Nephron progenitor cell (in vitro differentiated cells): ENCODE data around the gene SPTBN4.

ENCODE experiments used
- DNase-seq: peaks from one replicate; pipeline ENCODE4 v3.0.0; 2021
- H3K27ac Mint-ChIP-seq: 2 replicates; pipeline ENCODE4 v1.8.0; 2021; ENCODE audit warnings: mild to moderate bottlenecking, moderate library complexity, mixed read lengths
- H3K27me3 Mint-ChIP-seq: 2 replicates; pipeline ENCODE4 v1.8.0; 2021; ENCODE audit warnings: mild to moderate bottlenecking, low read depth, mixed read lengths; ENCODE audit not compliant: poor library complexity
- H3K36me3 Mint-ChIP-seq: 2 replicates; pipeline ENCODE4 v1.8.0; 2021; ENCODE audit warnings: low read depth, mixed read lengths
- H3K4me1 Mint-ChIP-seq: 2 replicates; pipeline ENCODE4 v1.8.0; 2021; ENCODE audit warnings: mixed read lengths
- H3K4me3 Mint-ChIP-seq: 2 replicates; pipeline ENCODE4 v1.8.0; 2021; ENCODE audit warnings: mild to moderate bottlenecking, moderate library complexity, mixed read lengths
- H3K9me3 Mint-ChIP-seq: 2 replicates; pipeline ENCODE4 v1.8.0; 2021; ENCODE audit warnings: mild to moderate bottlenecking, moderate library complexity, mixed read lengths
- TF ChIP-seq, protein P1 (sequence below): fragments of 200-600 bp; sonication (generic); IDR thresholded peaks from 2 replicates; pipeline ENCODE4 v1.5.0; 2021; ENCODE audit warnings: antibody characterized with exemption

The SPTBN4 gene

DNA sequence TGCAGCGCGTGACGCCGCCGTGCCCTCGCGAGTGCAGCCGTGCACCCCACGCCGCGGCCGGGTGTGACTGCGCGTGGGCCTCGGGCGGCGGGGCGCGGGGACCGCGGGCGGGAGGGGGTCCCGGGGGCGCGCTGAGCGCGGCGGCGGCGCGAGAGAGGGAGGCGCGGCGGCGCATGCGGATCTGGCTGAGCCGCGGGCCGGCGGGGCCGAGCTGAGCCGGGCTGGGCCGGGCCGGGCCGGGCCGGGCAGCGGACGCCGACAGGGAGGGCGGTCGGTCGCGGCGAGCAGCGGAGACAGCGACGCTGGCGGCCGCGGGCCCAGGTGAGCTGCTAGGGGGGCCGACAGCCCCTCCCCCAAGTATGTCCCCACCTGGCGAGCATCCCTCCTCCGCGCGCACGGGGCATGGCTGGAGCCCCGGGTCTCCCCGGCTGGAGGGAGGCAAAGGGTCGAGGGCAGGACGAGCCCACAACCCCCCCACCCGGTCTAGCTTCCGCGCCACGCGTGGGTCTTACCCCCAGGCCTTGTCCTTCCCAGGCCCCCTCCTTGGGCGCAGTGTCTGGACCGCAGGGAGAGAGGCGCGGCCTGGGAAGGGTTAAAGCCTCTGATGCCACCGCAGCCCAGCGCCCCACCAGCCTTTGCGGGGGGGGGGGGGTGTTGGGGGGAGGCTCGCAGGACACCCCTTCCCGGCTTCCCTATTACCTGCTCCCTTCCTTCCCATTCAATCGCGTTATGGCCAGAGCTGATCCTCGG, at the start of gene SPTBN4:
Gene SPTBN4 (plus strand): TSS at position 17 of the 750 bp plus-strand sequence. CDS start 5,621 bp downstream, outside the sequence.
- H3K4me1 Mint-ChIP-seq: peaks cover 22% of the 10 kb centered on the region
- DNase-seq: peak; percentile 44
- no peaks in the 10 kb centered on the region for H3K9me3 Mint-ChIP-seq
- peak within 1 kb of the TSS; percentile 83 for H3K4me3 Mint-ChIP-seq
- TF ChIP-seq, protein P1, sequence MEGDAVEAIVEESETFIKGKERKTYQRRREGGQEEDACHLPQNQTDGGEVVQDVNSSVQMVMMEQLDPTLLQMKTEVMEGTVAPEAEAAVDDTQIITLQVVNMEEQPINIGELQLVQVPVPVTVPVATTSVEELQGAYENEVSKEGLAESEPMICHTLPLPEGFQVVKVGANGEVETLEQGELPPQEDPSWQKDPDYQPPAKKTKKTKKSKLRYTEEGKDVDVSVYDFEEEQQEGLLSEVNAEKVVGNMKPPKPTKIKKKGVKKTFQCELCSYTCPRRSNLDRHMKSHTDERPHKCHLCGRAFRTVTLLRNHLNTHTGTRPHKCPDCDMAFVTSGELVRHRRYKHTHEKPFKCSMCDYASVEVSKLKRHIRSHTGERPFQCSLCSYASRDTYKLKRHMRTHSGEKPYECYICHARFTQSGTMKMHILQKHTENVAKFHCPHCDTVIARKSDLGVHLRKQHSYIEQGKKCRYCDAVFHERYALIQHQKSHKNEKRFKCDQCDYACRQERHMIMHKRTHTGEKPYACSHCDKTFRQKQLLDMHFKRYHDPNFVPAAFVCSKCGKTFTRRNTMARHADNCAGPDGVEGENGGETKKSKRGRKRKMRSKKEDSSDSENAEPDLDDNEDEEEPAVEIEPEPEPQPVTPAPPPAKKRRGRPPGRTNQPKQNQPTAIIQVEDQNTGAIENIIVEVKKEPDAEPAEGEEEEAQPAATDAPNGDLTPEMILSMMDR: no peak
- peaks cover 55% of the 10 kb centered on the region for H3K27me3 Mint-ChIP-seq
- no peak within 1 kb of the TSS for H3K27ac Mint-ChIP-seq
- H3K36me3 Mint-ChIP-seq: no peaks in the 10 kb centered on the region

DNA sequence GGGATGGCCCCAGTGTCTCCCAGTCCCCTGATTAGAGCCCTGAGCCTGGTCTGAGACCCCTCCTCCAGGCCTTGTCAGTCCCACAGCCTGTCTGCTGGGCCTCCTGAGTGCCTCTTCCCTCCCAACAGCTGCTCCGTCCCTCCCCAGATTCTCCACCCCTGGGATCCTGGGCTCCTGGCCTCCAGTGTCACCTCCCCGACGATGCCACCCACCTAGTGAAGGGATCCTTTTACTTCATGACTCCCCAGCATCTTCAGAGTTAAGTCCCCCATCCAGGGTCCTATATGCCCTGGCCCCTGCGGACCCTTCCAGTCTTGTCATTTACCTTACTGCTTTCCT, 49.2 kb upstream of the SPTBN4 start:
- H3K27ac Mint-ChIP-seq: peak overlapping the region; percentile 84
- H3K4me3 Mint-ChIP-seq: peak overlapping the region; percentile 18

DNA sequence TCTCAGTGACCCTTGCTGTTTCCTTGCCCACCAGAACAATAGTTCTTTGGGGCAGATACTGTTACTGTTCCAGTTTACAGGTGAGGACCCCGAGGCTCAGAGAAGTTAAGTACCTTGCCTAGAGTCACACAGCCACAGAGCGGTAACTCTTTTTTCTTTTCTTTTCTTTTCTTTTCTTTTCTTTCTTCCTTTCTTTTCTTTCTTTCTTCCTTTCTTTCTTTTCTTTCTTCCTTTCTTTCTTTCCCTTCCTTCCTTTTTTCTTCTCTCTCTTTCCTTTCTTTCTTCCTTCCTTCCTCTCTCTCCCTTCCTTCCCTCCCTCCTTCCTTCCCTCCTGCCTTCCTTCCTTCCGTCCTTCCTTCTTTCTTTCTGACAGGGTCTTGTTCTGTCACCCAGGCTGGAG, 48.8 kb upstream of the SPTBN4 start:
- peak overlapping the region; percentile 84 for H3K27ac Mint-ChIP-seq
- peaks cover 4% of the 10 kb centered on the region for H3K36me3 Mint-ChIP-seq
- peaks cover 3% of the 10 kb centered on the region for H3K27me3 Mint-ChIP-seq
- TF ChIP-seq, protein P1: no peak
- no peaks in the 10 kb centered on the region for H3K9me3 Mint-ChIP-seq
- no peak for DNase-seq
- peaks cover 60% of the 10 kb centered on the region for H3K4me1 Mint-ChIP-seq
- H3K4me3 Mint-ChIP-seq: peak overlapping the region; percentile 18

More for the DNA sequence above, 49.2 kb upstream of the SPTBN4 start:
- TF ChIP-seq, protein P1: no peak
- DNase-seq: no peak
- H3K4me1 Mint-ChIP-seq: peaks cover 60% of the 10 kb centered on the region
- H3K9me3 Mint-ChIP-seq: no peaks in the 10 kb centered on the region
- H3K36me3 Mint-ChIP-seq: peaks cover 4% of the 10 kb centered on the region
- H3K27me3 Mint-ChIP-seq: peaks cover 3% of the 10 kb centered on the region

DNA sequence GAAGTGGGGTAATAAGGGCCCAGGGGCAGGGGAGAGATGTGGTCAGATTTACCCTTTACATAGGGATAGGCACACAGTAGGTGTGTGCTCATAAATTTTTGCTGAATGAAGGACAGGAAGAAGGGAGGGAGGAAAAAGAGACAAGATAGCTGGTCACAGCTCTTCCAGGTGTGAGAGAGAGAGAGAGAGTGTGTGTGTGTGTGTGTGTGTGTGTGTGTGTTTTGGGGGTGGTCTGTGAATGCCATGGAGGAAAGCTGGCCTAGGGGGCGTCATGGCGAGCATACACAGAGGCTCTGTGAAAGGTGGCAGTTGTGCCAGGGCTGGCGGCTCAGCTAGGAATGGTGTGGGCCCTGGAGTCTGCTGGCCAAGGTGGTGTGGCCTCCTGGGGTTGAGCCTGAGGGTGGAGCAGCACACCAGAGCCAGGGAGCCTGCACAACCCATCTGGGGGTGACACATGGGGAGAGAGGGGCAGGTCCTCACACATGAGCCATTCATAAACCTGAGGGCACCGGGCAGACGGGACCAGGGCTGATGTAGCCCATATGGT, 47.7 kb upstream of the SPTBN4 start:
- Mint-ChIP-seq H3K4me3 (peak overlapping the region; percentile 56), H3K36me3 (peaks cover 4% of the 10 kb centered on the region), H3K27ac (peak overlapping the region; percentile 88), H3K4me1 (peaks cover 54% of the 10 kb centered on the region), H3K9me3 (no peaks in the 10 kb centered on the region), H3K27me3 (peaks cover 3% of the 10 kb centered on the region)
- DNase-seq: no peak
- TF ChIP-seq, protein P1: no peak

DNA sequence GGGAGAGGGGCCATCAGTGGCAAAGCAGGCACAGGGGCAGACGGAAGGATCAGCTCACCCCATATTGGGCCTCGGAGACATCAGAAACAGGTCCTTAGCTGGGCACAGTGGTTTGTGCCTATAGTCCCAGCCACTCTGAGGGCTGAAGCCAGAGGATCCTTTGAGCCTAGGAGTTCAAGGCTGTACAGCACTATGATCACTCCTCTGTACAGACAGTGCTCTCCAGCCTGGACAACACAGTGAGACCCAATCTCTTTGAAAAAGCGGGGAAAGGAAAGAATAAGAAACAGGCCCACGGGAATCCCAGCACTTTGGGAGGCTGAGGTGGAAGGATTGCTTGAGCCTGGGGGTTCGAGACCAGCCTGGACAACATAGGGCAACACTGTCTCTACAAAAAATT, 47.0 kb upstream of the SPTBN4 start:
- Mint-ChIP-seq H3K27ac (no peak overlapping the region), H3K36me3 (peaks cover 4% of the 10 kb centered on the region), H3K9me3 (no peaks in the 10 kb centered on the region), H3K4me1 (peaks cover 60% of the 10 kb centered on the region), H3K4me3 (peak overlapping the region; percentile 71), H3K27me3 (peaks cover 3% of the 10 kb centered on the region)
- no peak for DNase-seq
- TF ChIP-seq, protein P1: no peak

DNA sequence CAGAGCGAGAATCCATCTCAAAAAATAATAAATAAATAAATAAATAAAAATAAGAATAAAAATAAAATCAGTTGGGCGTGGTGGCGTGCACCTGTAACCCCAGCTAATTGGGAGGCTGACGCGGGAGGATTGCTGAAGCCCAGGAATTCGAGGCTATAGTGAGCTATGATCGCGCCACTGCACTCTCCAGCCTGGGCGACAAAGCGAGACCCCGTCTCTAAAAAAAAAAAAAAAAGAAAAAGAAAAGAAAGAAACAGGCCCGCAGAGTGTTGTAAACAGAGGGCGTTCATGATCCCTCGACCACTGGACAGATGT, 46.4 kb upstream of the SPTBN4 start:
- Mint-ChIP-seq H3K27me3 (peaks cover 3% of the 10 kb centered on the region), H3K4me3 (peak overlapping the region; percentile 79), H3K9me3 (no peaks in the 10 kb centered on the region), H3K4me1 (peaks cover 58% of the 10 kb centered on the region), H3K36me3 (peaks cover 4% of the 10 kb centered on the region), H3K27ac (peak overlapping the region; percentile 64)
- TF ChIP-seq, protein P1: no peak
- DNase-seq: no peak
